K562 (cell line): ENCODE data around the gene MAP2K7. TPM values are rescaled to one million over a fixed set of nuclear protein-coding genes. Genes with fewer than 3 reads are reported as not detected.

ENCODE experiments used
- ATF1 ChIP-seq, 2 experiments: fragments of 450-650 bp in 1 of 2; IDR thresholded peaks; 2 replicates each; pipeline ENCODE4 v1.6.1; 2016; ENCODE audit warnings: missing compliant biosample characterization in 1 of 2, missing genetic modification characterization in 1 of 2
- BRCA1 ChIP-seq, 2 experiments: fragments of 450-650 bp in 1 of 2; sonication (generic) in 1 of 2; formaldehyde crosslinking in 1 of 2; IDR thresholded peaks; 2 replicates each; pipeline versions ENCODE4 v1.5.0 to v1.6.1; 2017 to 2020; ENCODE audit warnings: mild to moderate bottlenecking in 1 of 2, missing genetic modification reagents in 1 of 2
- BRD4 ChIP-seq: fragments of 200-600 bp; sonication (generic); IDR thresholded peaks from 2 replicates; pipeline ENCODE4 v1.6.1; 2017; ENCODE audit warnings: inconsistent platforms
- CBX1 ChIP-seq: sonication (generic); IDR thresholded peaks from 2 replicates; pipeline ENCODE4 v1.6.1; 2016; ENCODE audit warnings: antibody characterized with exemption, low read depth, mild to moderate bottlenecking
- CCNT2 ChIP-seq: IDR thresholded peaks from 2 replicates; pipeline ENCODE4 v1.6.1; 2011; ENCODE audit warnings: borderline replicate concordance, low read depth, mild to moderate bottlenecking, moderate library complexity, mixed read lengths, low read length; ENCODE audit not compliant: insufficient read length; ENCODE audit errors: extremely low read depth
- CHD4 ChIP-seq: fragments of 200-600 bp; sonication (generic); IDR thresholded peaks from 3 replicates; pipeline ENCODE4 v1.6.1; 2012; ENCODE audit warnings: low read depth, mild to moderate bottlenecking, mixed read lengths, low read length, inconsistent platforms; ENCODE audit not compliant: insufficient read depth, insufficient replicate concordance, poor library complexity, severe bottlenecking
- DNMT1 ChIP-seq: fragments of 450-650 bp; IDR thresholded peaks from 2 replicates; pipeline ENCODE4 v1.6.1; 2016; ENCODE audit warnings: antibody characterized with exemption, mild to moderate bottlenecking
- ELF4 ChIP-seq: fragments of 450-650 bp; formaldehyde crosslinking; IDR thresholded peaks from 2 replicates; pipeline ENCODE4 v1.4.0; 2022; ENCODE audit warnings: missing genetic modification characterization
- FOXM1 ChIP-seq, 2 experiments: fragments of 450-650 bp in 1 of 2; sonication (generic) in 1 of 2; formaldehyde crosslinking in 1 of 2; IDR thresholded peaks; 2 replicates each; pipeline versions ENCODE4 v1.6.1 to v1.9.0; 2017 to 2022; ENCODE audit warnings: low read depth in 2 of 2, mild to moderate bottlenecking in 2 of 2, missing genetic modification reagents in 1 of 2, moderate library complexity in 1 of 2
- GABPB1 ChIP-seq: sonication (generic); formaldehyde crosslinking; IDR thresholded peaks from 2 replicates; pipeline ENCODE4 v1.8.0; 2022; ENCODE audit warnings: mild to moderate bottlenecking, missing genetic modification reagents
- KLF16 ChIP-seq: IDR thresholded peaks from 2 replicates; pipeline ENCODE4 v1.6.1; 2016; ENCODE audit warnings: antibody characterized with exemption
- L3MBTL2 ChIP-seq: fragments of 450-650 bp; IDR thresholded peaks from 2 replicates; pipeline ENCODE4 v1.6.1; 2016; ENCODE audit warnings: mild to moderate bottlenecking, moderate library complexity
- NFXL1 ChIP-seq: fragments of 450-650 bp; formaldehyde crosslinking; IDR thresholded peaks from 2 replicates; pipeline ENCODE4 v1.4.0; 2021; ENCODE audit warnings: mild to moderate bottlenecking
- NR1H2 ChIP-seq: sonication (generic); formaldehyde crosslinking; IDR thresholded peaks from 2 replicates; pipeline ENCODE4 v1.4.0; 2020; ENCODE audit warnings: mild to moderate bottlenecking, missing genetic modification reagents
- POLR2B ChIP-seq: fragments of 450-650 bp; IDR thresholded peaks from 2 replicates; pipeline ENCODE4 v1.6.1; 2018; ENCODE audit warnings: low read depth; ENCODE audit not compliant: partially characterized antibody
- SMAD3 ChIP-seq: fragments of 450-650 bp; formaldehyde crosslinking; conservative IDR thresholded peaks from 2 replicates; pipeline ENCODE4 v1.4.0; 2020; ENCODE audit warnings: mild to moderate bottlenecking
- SRSF1 ChIP-seq: fragments of 200-400 bp; formaldehyde crosslinking; IDR thresholded peaks from 2 replicates; pipeline ENCODE4 v1.6.1; 2017; ENCODE audit warnings: mild to moderate bottlenecking, low read depth, low read length, moderate library complexity
- SRSF9 ChIP-seq: fragments of 200-400 bp; formaldehyde crosslinking; IDR thresholded peaks from 2 replicates; pipeline ENCODE4 v1.6.1; 2017; ENCODE audit warnings: low read depth, low read length, borderline replicate concordance
- TEAD1 ChIP-seq, 2 experiments: fragments of 450-650 bp in 1 of 2; sonication (generic) in 1 of 2; formaldehyde crosslinking; IDR thresholded peaks; 2 replicates each; pipeline versions ENCODE4 v1.4.0 to v1.8.0; 2020 to 2022; ENCODE audit warnings: mild to moderate bottlenecking in 2 of 2, missing genetic modification reagents in 1 of 2
- U2AF1 ChIP-seq: fragments of 200-400 bp; formaldehyde crosslinking; optimal IDR thresholded peaks from 2 replicates; pipeline ENCODE3; 2017; ENCODE audit warnings: mild to moderate bottlenecking, low read depth, low read length, moderate library complexity
- ZBTB8A ChIP-seq: fragments of 450-650 bp; IDR thresholded peaks from 2 replicates; pipeline ENCODE4 v1.6.1; 2018; ENCODE audit warnings: mild to moderate bottlenecking, moderate library complexity; ENCODE audit not compliant: partially characterized antibody
- ZNF143 ChIP-seq: sonication (generic); formaldehyde crosslinking; IDR thresholded peaks from 2 replicates; pipeline ENCODE4 v1.9.0; 2022; ENCODE audit warnings: mild to moderate bottlenecking, missing genetic modification reagents
- ZNF408 ChIP-seq: fragments of 250-450 bp; sonication (Bioruptor Pico); IDR thresholded peaks from 2 replicates; pipeline ENCODE4 v1.4.0; 2020; ENCODE audit warnings: low read depth, mild to moderate bottlenecking, moderate library complexity
- polyA plus RNA-seq, 8 experiments: library from polyadenylated mRNA; depleted of rRNA in 4 of 8; stranded (reverse) in 5 of 8; unstranded in 3 of 8; fragments of >200 nt; fragmentation: Nextera tagmentation in 2 of 8; fragmentation: Illumina TruSeq in 1 of 8; extraction: Ambion mirVana in 2 of 8; extraction: Trizol in 1 of 8; gene quantifications; 2 replicates each; pipeline versions ENCODE4 v1.2.1 to v1.2.3, GENCODE V29; 2011 to 2014; ENCODE audit warnings: inconsistent platforms in 1 of 8, missing spikeins in 1 of 8
- total RNA-seq, 7 experiments: library from RNA; depleted of rRNA in 6 of 7; stranded (reverse); fragments of >200 nt in 6 of 7; fragmentation: Illumina TruSeq in 2 of 7; extraction: Trizol in 2 of 7; gene quantifications; 2 replicates each; pipeline versions ENCODE4 v1.2.1 to v1.2.3, GENCODE V29; 2011 to 2021; ENCODE audit warnings: low replicate concordance in 1 of 7
- TF ChIP-seq, protein P1 (sequence below): IDR thresholded peaks from 2 replicates; pipeline ENCODE4 v1.6.1; 2016; ENCODE audit warnings: missing genetic modification characterization, missing compliant biosample characterization
- TF ChIP-seq, protein P2 (sequence below): sonication (generic); formaldehyde crosslinking; IDR thresholded peaks from 2 replicates; pipeline ENCODE4 v1.8.1; 2023; ENCODE audit warnings: mild to moderate bottlenecking, missing genetic modification reagents
- TF ChIP-seq, protein P3 (sequence below): fragments of 450-650 bp; IDR thresholded peaks from 2 replicates; pipeline ENCODE4 v1.6.1; 2016

The MAP2K7 gene
- total and polyA plus RNA-seq, 9 of the 15 experiments (the other 6 are each of a cell fraction or from before 2014, with no cell fraction given): 0.51 to 45.8 (median 14.1) TPM

DNA sequence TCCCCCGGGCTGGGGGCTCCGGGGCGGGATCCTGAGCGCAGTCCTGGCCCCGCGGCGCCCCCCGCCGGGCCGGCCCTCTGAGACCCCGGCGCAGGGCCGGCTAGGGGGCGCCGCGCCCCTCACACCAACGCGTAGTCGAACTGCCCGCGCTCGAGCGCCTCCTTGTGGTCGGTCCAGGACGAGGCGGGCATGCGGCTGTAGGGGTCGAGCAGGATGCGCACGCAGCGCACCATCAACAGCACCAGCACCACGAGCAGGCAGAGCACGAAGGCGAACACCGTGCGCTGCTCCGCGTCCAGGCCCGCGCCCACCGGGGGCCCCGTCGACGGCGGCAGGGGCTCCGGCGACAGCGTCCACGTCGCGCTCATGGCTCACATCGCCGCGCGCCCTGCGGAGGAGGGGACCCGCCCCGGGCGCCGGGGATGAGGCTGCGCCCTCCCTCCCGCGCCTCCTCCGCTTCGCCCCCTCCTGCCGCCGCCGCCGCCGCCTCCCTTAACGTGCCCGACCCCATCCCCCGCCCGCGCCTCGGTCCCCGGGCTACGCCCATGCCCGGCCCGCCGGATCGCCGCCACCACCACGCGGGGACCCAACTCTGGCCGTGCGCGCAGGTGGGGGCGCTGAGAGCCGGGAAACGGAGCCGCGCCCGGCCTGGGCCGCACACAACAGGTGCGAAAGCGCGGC, 21.6 kb downstream of the MAP2K7 start (continued):
- TF ChIP-seq, protein P1, sequence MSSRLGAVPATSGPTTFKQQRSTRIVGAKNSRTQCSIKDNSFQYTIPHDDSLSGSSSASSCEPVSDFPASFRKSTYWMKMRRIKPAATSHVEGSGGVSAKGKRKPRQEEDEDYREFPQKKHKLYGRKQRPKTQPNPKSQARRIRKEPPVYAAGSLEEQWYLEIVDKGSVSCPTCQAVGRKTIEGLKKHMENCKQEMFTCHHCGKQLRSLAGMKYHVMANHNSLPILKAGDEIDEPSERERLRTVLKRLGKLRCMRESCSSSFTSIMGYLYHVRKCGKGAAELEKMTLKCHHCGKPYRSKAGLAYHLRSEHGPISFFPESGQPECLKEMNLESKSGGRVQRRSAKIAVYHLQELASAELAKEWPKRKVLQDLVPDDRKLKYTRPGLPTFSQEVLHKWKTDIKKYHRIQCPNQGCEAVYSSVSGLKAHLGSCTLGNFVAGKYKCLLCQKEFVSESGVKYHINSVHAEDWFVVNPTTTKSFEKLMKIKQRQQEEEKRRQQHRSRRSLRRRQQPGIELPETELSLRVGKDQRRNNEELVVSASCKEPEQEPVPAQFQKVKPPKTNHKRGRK: no peak
- no peak for TF ChIP-seq POLR2B
- TF ChIP-seq, protein P2, sequence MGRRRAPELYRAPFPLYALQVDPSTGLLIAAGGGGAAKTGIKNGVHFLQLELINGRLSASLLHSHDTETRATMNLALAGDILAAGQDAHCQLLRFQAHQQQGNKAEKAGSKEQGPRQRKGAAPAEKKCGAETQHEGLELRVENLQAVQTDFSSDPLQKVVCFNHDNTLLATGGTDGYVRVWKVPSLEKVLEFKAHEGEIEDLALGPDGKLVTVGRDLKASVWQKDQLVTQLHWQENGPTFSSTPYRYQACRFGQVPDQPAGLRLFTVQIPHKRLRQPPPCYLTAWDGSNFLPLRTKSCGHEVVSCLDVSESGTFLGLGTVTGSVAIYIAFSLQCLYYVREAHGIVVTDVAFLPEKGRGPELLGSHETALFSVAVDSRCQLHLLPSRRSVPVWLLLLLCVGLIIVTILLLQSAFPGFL (CRISPR knock-in tag): 0 out of 2 replicates have a peak, but pooled peaks have one; percentile 71
- no peak for TF ChIP-seq ATF1 (CRISPR knock-in tag; IDR thresholded peaks at IDR 0.05)
- peak; percentile 71 for TF ChIP-seq ATF1 (tag; IDR thresholded peaks at IDR 0.05)
- TF ChIP-seq FOXM1 (IDR thresholded peaks at IDR 0.05; ENCODE audit: low read depth): no peak
- peak; percentile 88; the same call in 1 of the 2 replicates for TF ChIP-seq FOXM1 (CRISPR knock-in tag; IDR thresholded peaks at IDR 0.05; ENCODE audit: low read depth)
- peak; percentile 60 for TF ChIP-seq CCNT2
- peak in 1 of 2 experiments; percentile 83; a peak in 2 of 4 replicates for TF ChIP-seq TEAD1 (CRISPR knock-in tag; IDR thresholded peaks at IDR 0.05)
- no peak for TF ChIP-seq U2AF1
- TF ChIP-seq, protein P3, sequence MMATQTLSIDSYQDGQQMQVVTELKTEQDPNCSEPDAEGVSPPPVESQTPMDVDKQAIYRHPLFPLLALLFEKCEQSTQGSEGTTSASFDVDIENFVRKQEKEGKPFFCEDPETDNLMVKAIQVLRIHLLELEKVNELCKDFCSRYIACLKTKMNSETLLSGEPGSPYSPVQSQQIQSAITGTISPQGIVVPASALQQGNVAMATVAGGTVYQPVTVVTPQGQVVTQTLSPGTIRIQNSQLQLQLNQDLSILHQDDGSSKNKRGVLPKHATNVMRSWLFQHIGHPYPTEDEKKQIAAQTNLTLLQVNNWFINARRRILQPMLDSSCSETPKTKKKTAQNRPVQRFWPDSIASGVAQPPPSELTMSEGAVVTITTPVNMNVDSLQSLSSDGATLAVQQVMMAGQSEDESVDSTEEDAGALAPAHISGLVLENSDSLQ: no peak
- TF ChIP-seq ELF4 (CRISPR knock-in tag): no peak
- TF ChIP-seq BRCA1 (IDR thresholded peaks at IDR 0.05): no peak
- TF ChIP-seq BRCA1 (CRISPR knock-in tag; IDR thresholded peaks at IDR 0.05): no peak
- TF ChIP-seq ZBTB8A: no peak
- no peak for TF ChIP-seq SRSF9
- TF ChIP-seq ZNF143 (CRISPR knock-in tag): no peak
- TF ChIP-seq KLF16: peak; percentile 21; the same call in 1 of the 2 replicates
- no peak for TF ChIP-seq NFXL1 (CRISPR knock-in tag)
- TF ChIP-seq CBX1: no peak
- TF ChIP-seq L3MBTL2: peak; percentile 99
- no peak for TF ChIP-seq NR1H2 (CRISPR knock-in tag)
- TF ChIP-seq CHD4: no peak
- no peak for TF ChIP-seq SRSF1
- no peak for TF ChIP-seq SMAD3 (CRISPR knock-in tag)
- no peak for TF ChIP-seq DNMT1
- TF ChIP-seq GABPB1 (CRISPR knock-in tag): peak; percentile 81
- no peak for TF ChIP-seq BRD4
- TF ChIP-seq ZNF408 (CRISPR knock-in tag): no peak
